Esophagus muscularis mucosa (tissue), 4 donors: ENCODE results near the gene FBXO28. TPM values are rescaled to one million over a fixed set of nuclear protein-coding genes. Genes with fewer than 3 reads are reported as not detected.

ENCODE experiments used
- DNase-seq: peaks from one replicate; pipeline ENCODE4 v3.0.0-alpha.2; 2017; ENCODE audit errors: extremely low spot score
- H3K27ac ChIP-seq, 4 donors: fragments of 200-600 bp; sonication (generic); replicated peaks in 1 of 4; 1 replicate in 3 of 4; 2 replicates in 1 of 4; pipeline ENCODE4 v1.5.1; 2016 to 2019; ENCODE audit warnings: mild to moderate bottlenecking in 1 of 4
- H3K27me3 ChIP-seq, 4 donors: fragments of 200-600 bp; sonication (generic); one replicate each; pipeline versions ENCODE4 v1.5.1 to v1.6.0; 2016 to 2019
- H3K36me3 ChIP-seq, 4 donors: fragments of 200-600 bp; sonication (generic); one replicate each; pipeline ENCODE4 v1.5.1; 2016 to 2019
- H3K4me1 ChIP-seq, 4 donors: fragments of 200-600 bp; sonication (generic); one replicate each; pipeline ENCODE4 v1.5.1; 2016 to 2019
- H3K4me3 ChIP-seq, 4 donors: fragments of 200-600 bp; sonication (generic); 1 replicate in 2 of 4; 2 replicates in 2 of 4; pipeline ENCODE4 v1.5.1; 2016 to 2019; ENCODE audit warnings: mild to moderate bottlenecking in 4 of 4, moderate library complexity in 1 of 4
- H3K9me3 ChIP-seq, 4 donors: fragments of 200-600 bp; sonication (generic); 1 replicate in 3 of 4; 2 replicates in 1 of 4; pipeline ENCODE4 v1.5.1; 2016 to 2019
- CTCF ChIP-seq, 3 experiments: fragments of 200-600 bp in 2 of 3; fragments of 450-650 bp in 1 of 3; sonication (generic) in 2 of 3; IDR thresholded peaks; one replicate each; pipeline ENCODE4 v1.5.1; 2017 to 2019; ENCODE audit warnings: antibody characterized with exemption in 3 of 3, mild to moderate bottlenecking in 2 of 3, moderate library complexity in 1 of 3
- EP300 ChIP-seq: sonication (generic); formaldehyde crosslinking; IDR thresholded peaks from one replicate; pipeline ENCODE4 v1.6.1; 2017; ENCODE audit warnings: antibody characterized with exemption
- POLR2A ChIP-seq: fragments of 450-650 bp; IDR thresholded peaks from one replicate; pipeline ENCODE4 v1.6.1; 2017; ENCODE audit warnings: antibody characterized with exemption, moderate library complexity, mild to moderate bottlenecking, low read depth
- POLR2AphosphoS5 ChIP-seq, 2 donors: sonication (generic); formaldehyde crosslinking; IDR thresholded peaks; one replicate each; pipeline ENCODE4 v1.6.1; 2017; ENCODE audit warnings: antibody characterized with exemption in 2 of 2
- whole genome bisulfite sequencing: methylation state at CpG from one replicate; pipeline ENCODE4 v1.1.5; 2018; 5-methylcytosine and 5-hydroxymethylcytosine counted together
- intact Hi-C: fragments of 100-400 bp; cut with DNase I; formaldehyde crosslinking; loops from one replicate; pipeline ENCODE4 v1.15.1; 2023
- total RNA-seq, 4 donors: library from RNA; depleted of rRNA; stranded (reverse); fragments of >200 nt; gene quantifications; one replicate each; pipeline versions ENCODE4 v1.1.0 to v1.2.1, GENCODE V29; 2016

Gene FBXO28
- total RNA-seq, 4 donors from 2014 or later, result 23.1 to 29.8 (median 26.3) TPM

- Histone ChIP-seq H3K36me3 (no peaks in the 10 kb centered on the region), H3K27ac (no peak overlapping the region), H3K4me1 (no peaks in the 10 kb centered on the region), H3K27me3 (no peaks in the 10 kb centered on the region), H3K4me3 (no peak overlapping the region), H3K9me3 (no peaks in the 10 kb centered on the region)
- 80% methylated on average over 9 of the region's 9 CpGs for WGBS
- no peak for DNase-seq
- intact Hi-C loops, result no loop called here
- no peak for TF ChIP-seq CTCF (IDR thresholded peaks at IDR 0.05)
- TF ChIP-seq EP300, result no peak
- TF ChIP-seq POLR2A, result no peak
- no peak for TF ChIP-seq POLR2AphosphoS5 (IDR thresholded peaks at IDR 0.05)
Observed at GRCh38 chr1:224080115-224080774, 33.7 kb upstream of the FBXO28 start.

- no peaks in the 10 kb centered on the region for H3K27me3 ChIP-seq
- intact Hi-C loops, result no loop called here
- TF ChIP-seq POLR2AphosphoS5 (IDR thresholded peaks at IDR 0.05) (no peak), POLR2A (no peak), CTCF (IDR thresholded peaks at IDR 0.05) (no peak), EP300 (no peak)
Observed at GRCh38 chr1:224081604-224082003, 32.3 kb upstream of the FBXO28 start.

GRCh38 chr1:224082146-224082545, 31.8 kb upstream of the FBXO28 start:
- Histone ChIP-seq H3K4me3 (no peak overlapping the region), H3K36me3 (no peaks in the 10 kb centered on the region), H3K4me1 (no peaks in the 10 kb centered on the region), H3K27ac (no peak overlapping the region), H3K27me3 (peaks cover 0 to 3% (median 0%) of the 10 kb centered on the region in 4 donors), H3K9me3 (no peaks in the 10 kb centered on the region)
- DNase-seq, result no peak
- intact Hi-C loops, result no loop called here
- whole genome bisulfite sequencing, result 87% methylated on average over 4 of the region's 4 CpGs
- TF ChIP-seq POLR2AphosphoS5 (IDR thresholded peaks at IDR 0.05), result no peak
- TF ChIP-seq CTCF (IDR thresholded peaks at IDR 0.05), result no peak
- TF ChIP-seq EP300, result no peak
- TF ChIP-seq POLR2A, result no peak

More at GRCh38 chr1:224081604-224082003, 32.3 kb upstream of the FBXO28 start:
- Histone ChIP-seq H3K36me3 (no peaks in the 10 kb centered on the region), H3K4me3 (no peak overlapping the region), H3K4me1 (no peaks in the 10 kb centered on the region), H3K27ac (no peak overlapping the region), H3K9me3 (no peaks in the 10 kb centered on the region)
- DNase-seq, result no peak
- WGBS, result 59% methylated on average over 2 of the region's 2 CpGs

- Histone ChIP-seq H3K27ac (no peak overlapping the region), H3K4me3 (no peak overlapping the region), H3K36me3 (no peaks in the 10 kb centered on the region), H3K4me1 (no peaks in the 10 kb centered on the region), H3K9me3 (no peaks in the 10 kb centered on the region), H3K27me3 (peaks cover 0 to 3% (median 0%) of the 10 kb centered on the region in 4 donors)
- no peak for DNase-seq
- intact Hi-C loops, result no loop called here
- TF ChIP-seq POLR2A, result no peak
- no peak for TF ChIP-seq CTCF (IDR thresholded peaks at IDR 0.05)
- TF ChIP-seq EP300, result no peak
- no peak for TF ChIP-seq POLR2AphosphoS5 (IDR thresholded peaks at IDR 0.05)
- WGBS, result 53% methylated on average over 4 of the region's 4 CpGs
Observed at GRCh38 chr1:224084867-224085266, 29.0 kb upstream of the FBXO28 start.
